Epithelial cell of proximal tubule (primary cell): ENCODE measurements around the gene OMP. TPM values are rescaled to one million over a fixed set of nuclear protein-coding genes. Genes with fewer than 3 reads are reported as not detected.

Experiments used
- DNase-seq: peaks from one replicate; pipeline ENCODE4 v3.0.0-alpha.2; 2011; ENCODE audit warnings: low read depth
- H3K4me3 ChIP-seq: 2 replicates; pipeline ENCODE4 v1.5.1; 2011; ENCODE audit warnings: low read depth, mild to moderate bottlenecking, low read length
- CTCF ChIP-seq: conservative IDR thresholded peaks from 2 replicates; pipeline ENCODE4 v1.5.1; 2012; ENCODE audit warnings: low read depth, mild to moderate bottlenecking, low read length
- total RNA-seq: library from RNA; depleted of rRNA; stranded (reverse); fragments of >200 nt; gene quantifications from 2 replicates; pipeline ENCODE4 v1.2.3, GENCODE V29; 2015

Gene OMP
- total RNA-seq, 1 donor from 2014 or later: not detected

GRCh38 chr11:77146261-77147035, 43.8 kb downstream of the OMP start:
- DNase-seq: no peak
- no peak for TF ChIP-seq CTCF
- H3K4me3 ChIP-seq: no peak overlapping the region

- TF ChIP-seq CTCF: no peak
- DNase-seq: no peak
- no peak overlapping the region for H3K4me3 ChIP-seq
Observed at GRCh38 chr11:77147036-77147315, 44.3 kb downstream of the OMP start.

GRCh38 chr11:77147668-77148321, 45.2 kb downstream of the OMP start:
- H3K4me3 ChIP-seq: peak overlapping the region; percentile 43
- TF ChIP-seq CTCF: no peak
- DNase-seq: no peak

GRCh38 chr11:77148963-77149715, 46.5 kb downstream of the OMP start:
- TF ChIP-seq CTCF: no peak
- no peak for DNase-seq

GRCh38 chr11:77149716-77150392, 47.2 kb downstream of the OMP start:
- H3K4me3 ChIP-seq: no peak overlapping the region
- no peak for TF ChIP-seq CTCF

More at GRCh38 chr11:77148963-77149715, 46.5 kb downstream of the OMP start:
- no peak overlapping the region for H3K4me3 ChIP-seq

GRCh38 chr11:77150836-77151235, 48.2 kb downstream of the OMP start:
- no peak overlapping the region for H3K4me3 ChIP-seq
- no peak for TF ChIP-seq CTCF
- no peak for DNase-seq

More at GRCh38 chr11:77149716-77150392, 47.2 kb downstream of the OMP start:
- DNase-seq: no peak
